H1 (cell line): Measurements from ENCODE around the gene CIBAR2. TPM values are rescaled to one million over a fixed set of nuclear protein-coding genes. Genes with fewer than 3 reads are reported as not detected.

Experiments
- CTCF ChIA-PET: fragments of 300-600 bp; sonication (Branson Sonifier 250); formaldehyde crosslinking; loops from one replicate; lab custom pipeline; 2021; ENCODE audit not compliant: partially characterized antibody; lab: Charles Lee
- POLR2A ChIA-PET: fragments of 300-600 bp; sonication (Branson Sonifier 250); formaldehyde crosslinking; loops from one replicate; lab custom pipeline; 2021; ENCODE audit warnings: inconsistent platforms; ENCODE audit not compliant: partially characterized antibody; lab: Charles Lee
- DNase-seq, 2 experiments: peaks; one replicate each; pipeline versions ENCODE4 v3.0.0 to v3.0.0-alpha.2; 2010 to 2022; ENCODE audit warnings: low spot score in 2 of 2, low read depth in 1 of 2, mixed read lengths in 1 of 2
- FAIRE-seq: peaks from 2 replicates; lab custom pipeline; 2011; peaks lifted over from hg19 to GRCh38; lab: Jason Lieb, UNC
- H2AFZ ChIP-seq: 2 replicates; pipeline ENCODE4 v1.8.1; 2012; ENCODE audit warnings: low read length, inconsistent platforms
- H2AK5ac ChIP-seq: 2 replicates; pipeline ENCODE4 v1.6.1; 2013; ENCODE audit warnings: low read depth, low read length
- H2BK120ac ChIP-seq: replicated peaks from 2 replicates; pipeline ENCODE3; 2013; ENCODE audit warnings: low read depth, low read length, inconsistent platforms
- H2BK12ac ChIP-seq: 2 replicates; pipeline ENCODE4 v1.6.1; 2013; ENCODE audit warnings: low read depth, low read length
- H2BK15ac ChIP-seq: 2 replicates; pipeline ENCODE4 v1.6.1; 2013; ENCODE audit warnings: low read length
- H2BK20ac ChIP-seq: 2 replicates; pipeline ENCODE4 v1.6.1; 2013; ENCODE audit warnings: low read length
- H2BK5ac ChIP-seq: 2 replicates; pipeline ENCODE4 v1.6.1; 2013; ENCODE audit warnings: low read depth, low read length
- H3K14ac ChIP-seq: 2 replicates; pipeline ENCODE4 v1.6.1; 2013; ENCODE audit warnings: inconsistent platforms; ENCODE audit not compliant: insufficient read length
- H3K18ac ChIP-seq: 2 replicates; pipeline ENCODE4 v1.6.1; 2013; ENCODE audit warnings: low read length; ENCODE audit errors: extremely low read depth
- H3K23ac ChIP-seq: 2 replicates; pipeline ENCODE4 v1.6.1; 2013; ENCODE audit warnings: inconsistent platforms; ENCODE audit not compliant: insufficient read length
- H3K23me2 ChIP-seq: 2 replicates; pipeline ENCODE4 v1.6.1; 2013; ENCODE audit warnings: low read depth, low read length
- H3K27ac ChIP-seq: 2 replicates; pipeline ENCODE4 v1.6.1; 2011; ENCODE audit warnings: low read depth, low read length, inconsistent platforms
- H3K27me3 ChIP-seq, 4 experiments: replicated peaks in 1 of 4; 1 replicate in 1 of 4; 2 replicates in 3 of 4; pipeline versions ENCODE4 v1.6.1 to v1.8.1; 2011 to 2013; ENCODE audit warnings: low read length in 3 of 4, mild to moderate bottlenecking in 3 of 4, inconsistent platforms in 2 of 4, mixed read lengths in 2 of 4, moderate library complexity in 1 of 4; ENCODE audit not compliant: control insufficient read depth in 3 of 4, insufficient read depth in 3 of 4; ENCODE audit errors: extremely low read depth in 1 of 4
- H3K36me3 ChIP-seq, 4 experiments: 2 replicates each; pipeline versions ENCODE4 v1.6.1 to v1.8.1; 2011 to 2013; ENCODE audit warnings: mild to moderate bottlenecking in 4 of 4, low read length in 3 of 4, moderate library complexity in 2 of 4, control low read depth in 1 of 4, inconsistent platforms in 1 of 4; ENCODE audit not compliant: insufficient read depth in 4 of 4, control insufficient read depth in 2 of 4
- H3K4ac ChIP-seq: replicated peaks from 2 replicates; pipeline ENCODE3; 2013; ENCODE audit warnings: low read length, low read depth, mixed read lengths, inconsistent platforms; ENCODE audit not compliant: insufficient read length
- H3K4me1 ChIP-seq, 4 experiments: replicated peaks in 1 of 4; 1 replicate in 1 of 4; 2 replicates in 3 of 4; pipeline versions ENCODE4 v1.6.1 to v1.8.1; 2011 to 2013; ENCODE audit warnings: low read length in 3 of 4, inconsistent platforms in 2 of 4, mixed read lengths in 1 of 4; ENCODE audit not compliant: insufficient read depth in 4 of 4, control insufficient read depth in 3 of 4
- H3K4me2 ChIP-seq, 2 experiments: 2 replicates each; pipeline versions ENCODE4 v1.6.1 to v1.8.1; 2011 to 2013; ENCODE audit warnings: low read depth in 2 of 2, low read length in 2 of 2, control low read depth in 1 of 2, inconsistent platforms in 1 of 2, mild to moderate bottlenecking in 1 of 2; ENCODE audit not compliant: insufficient read depth in 1 of 2
- H3K4me3 ChIP-seq, 4 experiments: fragments of 200-600, 300-600 bp in 1 of 4; sonication (generic), shearing (Covaris generic), sonication (Bioruptor Twin) in 1 of 4; 2 replicates each; pipeline versions ENCODE4 v1.5.1 to v1.8.1; 2011 to 2016; ENCODE audit warnings: low read length in 4 of 4, low read depth in 3 of 4, control low read depth in 2 of 4, inconsistent platforms in 2 of 4, mild to moderate bottlenecking in 2 of 4, mixed read lengths in 1 of 4, moderate library complexity in 1 of 4; ENCODE audit not compliant: insufficient read depth in 2 of 4; ENCODE audit errors: extremely low read depth in 1 of 4
- H3K56ac ChIP-seq: replicated peaks from 2 replicates; pipeline ENCODE3; 2013; ENCODE audit warnings: low read depth, mild to moderate bottlenecking, mixed read lengths, low read length, inconsistent platforms; ENCODE audit not compliant: insufficient read length
- H3K79me1 ChIP-seq: 2 replicates; pipeline ENCODE4 v1.6.1; 2013; ENCODE audit warnings: low read depth, low read length, control low read depth
- H3K79me2 ChIP-seq, 2 experiments: 2 replicates each; pipeline versions ENCODE4 v1.6.1 to v1.8.1; 2012 to 2013; ENCODE audit warnings: low read length in 2 of 2, mild to moderate bottlenecking in 2 of 2, inconsistent platforms in 1 of 2; ENCODE audit not compliant: insufficient read depth in 2 of 2, control insufficient read depth in 1 of 2
- H3K9ac ChIP-seq, 4 experiments: replicated peaks in 1 of 4; 1 replicate in 1 of 4; 2 replicates in 3 of 4; pipeline versions ENCODE4 v1.6.1 to v1.8.1; 2011 to 2013; ENCODE audit warnings: low read depth in 3 of 4, low read length in 3 of 4, control low read depth in 2 of 4, mild to moderate bottlenecking in 2 of 4, moderate library complexity in 2 of 4, inconsistent platforms in 1 of 4; ENCODE audit errors: extremely low read depth in 1 of 4
- H3K9me3 ChIP-seq, 2 experiments: 2 replicates each; pipeline versions ENCODE4 v1.6.1 to v1.8.1; 2012 to 2013; ENCODE audit warnings: mild to moderate bottlenecking in 2 of 2, moderate library complexity in 2 of 2, control low read depth in 1 of 2, inconsistent platforms in 1 of 2, low read depth in 1 of 2, low read length in 1 of 2, mixed read lengths in 1 of 2; ENCODE audit not compliant: insufficient read depth in 2 of 2
- H4K20me1 ChIP-seq, 2 experiments: replicated peaks in 1 of 2; 2 replicates each; pipeline versions ENCODE3 to v1.8.1; 2011 to 2013; ENCODE audit warnings: inconsistent platforms in 2 of 2, low read length in 2 of 2, mild to moderate bottlenecking in 1 of 2; ENCODE audit not compliant: insufficient read depth in 2 of 2, control insufficient read depth in 1 of 2
- H4K5ac ChIP-seq: 2 replicates; pipeline ENCODE4 v1.6.1; 2013; ENCODE audit warnings: low read length, low read depth, mixed read lengths, inconsistent platforms; ENCODE audit not compliant: insufficient read length
- H4K8ac ChIP-seq: 2 replicates; pipeline ENCODE4 v1.8.0; 2013; ENCODE audit warnings: mild to moderate bottlenecking, moderate library complexity, low read length, inconsistent platforms; ENCODE audit not compliant: insufficient read depth; ENCODE audit errors: extremely low read depth
- H4K91ac ChIP-seq: replicated peaks from 2 replicates; pipeline ENCODE3; 2013; ENCODE audit warnings: low read length, mixed read lengths, inconsistent platforms; ENCODE audit not compliant: insufficient read length
- KDM5A ChIP-seq: fragments of 200-600 bp; IDR thresholded peaks from 2 replicates; pipeline ENCODE4 v1.7.1; 2012; ENCODE audit warnings: mild to moderate bottlenecking, low read length, inconsistent platforms, mixed read lengths
- RBBP5 ChIP-seq: IDR thresholded peaks from 2 replicates; pipeline ENCODE4 v1.7.1; 2012; ENCODE audit warnings: low read depth, mild to moderate bottlenecking, inconsistent platforms, low read length, moderate library complexity, borderline replicate concordance
- TAF1 ChIP-seq: IDR thresholded peaks from 2 replicates; pipeline ENCODE4 v1.6.1; 2011; ENCODE audit warnings: mild to moderate bottlenecking, low read depth, low read length
- TCF12 ChIP-seq: IDR thresholded peaks from 2 replicates; pipeline ENCODE4 v1.6.1; 2011; ENCODE audit warnings: low read depth, mild to moderate bottlenecking, low read length
- WGBS, 2 experiments: shearing (Covaris generic) in 1 of 2; methylation state at CpG; one replicate each; pipeline versions ENCODE4 v1.1.6 to v1.1.7; 2013 to 2015; ENCODE audit warnings: low lambda C conversion rate in 2 of 2, mixed read lengths in 2 of 2, inconsistent platforms in 1 of 2, low coverage in 1 of 2, missing lambda C conversion rate in 1 of 2; ENCODE audit not compliant: insufficient replicate concordance in 2 of 2, insufficient coverage in 1 of 2, insufficient read length in 1 of 2; ENCODE audit errors: extremely low coverage in 1 of 2, missing lambda C conversion rate in 1 of 2; 5-methylcytosine and 5-hydroxymethylcytosine counted together
- polyA plus RNA-seq, 7 experiments: library from polyadenylated mRNA; depleted of rRNA in 3 of 7; stranded (reverse) in 5 of 7; unstranded in 2 of 7; fragments of >200 nt in 5 of 7; fragments of 200-250 nt in 2 of 7; gene quantifications; 1 replicate in 5 of 7; 2 replicates in 1 of 7; 4 replicates in 1 of 7; pipeline versions ENCODE4 v1.2.1 to v1.2.3, GENCODE V29; 2011 to 2013; ENCODE audit warnings: missing spikeins in 2 of 7, mixed read lengths in 2 of 7
- total RNA-seq: library from RNA; stranded (reverse); fragmentation: NEBNext Ultra II Directional; extraction: Animal tissue kit (Norgen Biotek cat#: 25700); gene quantifications from 2 replicates; pipeline ENCODE4 v1.2.1, GENCODE V29; 2021
- TF ChIP-seq, protein P1 (sequence below): IDR thresholded peaks from 2 replicates; pipeline ENCODE4 v1.6.1; 2012; ENCODE audit warnings: inconsistent platforms

Gene CIBAR2
- total and polyA plus RNA-seq, 2 of the 8 experiments (the other 6 are each of a cell fraction or from before 2014, with no cell fraction given), result 0.18 TPM; not detected in 1

DNA sequence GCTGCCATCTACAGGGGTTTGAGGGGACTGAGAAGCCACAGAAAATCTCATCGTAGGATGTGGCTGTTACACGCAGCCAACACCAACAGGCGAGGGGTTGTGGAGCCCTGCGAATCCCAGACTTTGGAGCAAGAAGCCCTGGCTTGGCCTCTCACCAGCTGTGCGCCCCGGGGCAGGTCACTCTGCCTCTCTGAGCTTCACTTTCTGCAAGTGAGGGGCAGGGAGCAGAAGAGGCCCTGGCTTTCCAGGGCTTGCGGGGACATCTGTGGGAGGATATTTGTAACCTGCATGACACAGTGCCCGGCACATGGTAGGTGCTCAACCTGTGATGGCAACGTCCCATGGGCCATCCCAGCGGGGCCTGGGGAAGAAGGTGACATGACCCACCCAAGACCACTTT is 32.9 kb upstream of the CIBAR2 start:
- Histone ChIP-seq H4K5ac (no peak overlapping the region), H3K4me3 (no peak overlapping the region), H3K27me3 (no peaks in the 10 kb centered on the region), H3K4me2 (no peak overlapping the region), H3K27ac (no peak overlapping the region), H3K9me3 (no peaks in the 10 kb centered on the region), H2BK15ac (no peak overlapping the region; the same call in 1 of the 2 replicates), H3K79me1 (no peaks in the 10 kb centered on the region), H3K23me2 (no peaks in the 10 kb centered on the region), H3K23ac (no peak overlapping the region), H3K79me2 (no peaks in the 10 kb centered on the region), H3K4me1 (peaks cover 0 to 2% (median 0%) of the 10 kb centered on the region in 4 experiments; a peak in 2 of 7 replicates), H2BK20ac (no peak overlapping the region; the same call in 1 of the 2 replicates), H2AK5ac (no peak overlapping the region), H4K91ac (no peak overlapping the region), H3K18ac (no peak overlapping the region), H2BK120ac (no peak overlapping the region), H2AFZ (no peak overlapping the region), H4K20me1 (no peaks in the 10 kb centered on the region), H4K8ac (no peak overlapping the region), H2BK12ac (no peak overlapping the region), H3K9ac (no peak overlapping the region), H3K14ac (no peak overlapping the region), H3K56ac (no peak overlapping the region), H2BK5ac (no peak overlapping the region), H3K4ac (no peak overlapping the region), H3K36me3 (no peaks in the 10 kb centered on the region)
- TF ChIP-seq TCF12, result no peak
- no peak for TF ChIP-seq RBBP5
- TF ChIP-seq TAF1, result no peak
- TF ChIP-seq, protein P1, sequence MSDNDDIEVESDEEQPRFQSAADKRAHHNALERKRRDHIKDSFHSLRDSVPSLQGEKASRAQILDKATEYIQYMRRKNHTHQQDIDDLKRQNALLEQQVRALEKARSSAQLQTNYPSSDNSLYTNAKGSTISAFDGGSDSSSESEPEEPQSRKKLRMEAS, result no peak
- no peak for TF ChIP-seq KDM5A
- CTCF ChIA-PET, result interaction anchor here (0.7 to 2.0 kb wide), 7 partner anchors 9 to 151 kb away, joined by 3 to 8 read pairs (median 4); no protein-coding TSS in a partner anchor
- 88% methylated on average over 10 of the region's 10 CpGs; no CpG with 5 or more reads in 1 of the 2 experiments for WGBS, 2 experiments
- POLR2A ChIA-PET, result interaction anchor here (1.0 kb wide), 1 partner anchor 21 kb away, joined by 3 read pairs; no protein-coding TSS in a partner anchor
- no peak for FAIRE-seq
- no peak for DNase-seq
